NCI-H82 treated with DMSO at 0.1 percent for 48 hours (cell line): ENCODE measurements around the gene BAIAP2L2.

Source experiments
- DNase-seq: peaks from one replicate; lab custom pipeline; 2025; ENCODE audit not compliant: unreplicated experiment; lab: John Stamatoyannopoulos, UW

BAIAP2L2 gene

DNA sequence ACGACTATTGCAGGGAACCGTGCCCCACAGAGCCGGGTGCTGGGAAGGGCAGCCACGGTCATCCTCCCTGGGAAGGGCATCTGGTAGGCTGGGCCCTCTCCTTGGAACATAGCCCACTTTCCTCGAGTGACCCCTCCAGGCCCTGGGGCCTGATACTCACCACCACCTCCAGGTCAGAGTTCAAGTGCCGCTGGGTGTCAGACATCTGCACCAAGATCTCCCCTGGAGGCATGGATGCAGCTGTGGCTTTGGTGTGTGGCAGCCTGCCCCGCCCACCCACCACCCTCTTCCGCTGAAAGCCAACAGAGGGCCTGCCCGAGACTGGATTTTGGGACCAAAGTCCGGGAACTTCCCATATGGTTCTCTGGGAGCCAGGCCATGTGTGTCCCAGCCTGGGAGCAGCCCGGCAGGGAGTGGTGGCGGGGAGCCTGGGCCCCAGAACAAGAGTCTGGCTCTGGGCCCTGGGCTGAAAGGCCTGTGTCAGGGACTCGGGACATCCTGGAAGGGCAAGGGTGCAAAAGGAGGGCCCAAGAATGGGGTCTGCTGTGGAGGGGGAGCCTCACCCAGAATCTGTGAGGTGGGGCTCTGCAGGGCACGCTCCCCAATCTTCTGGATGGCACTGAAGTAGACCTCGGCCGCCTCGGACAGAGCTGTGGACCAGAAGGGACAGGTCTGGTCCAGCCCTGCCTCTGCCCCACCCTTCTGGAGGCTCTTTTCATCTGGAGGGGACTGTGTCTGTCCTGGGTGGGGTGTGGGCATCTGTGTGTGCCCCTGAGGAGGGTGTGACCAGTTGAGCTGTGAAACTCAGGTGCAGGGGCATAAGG lies 2.6 kb downstream of the BAIAP2L2 start:
- DNase-seq, result no peak

DNA sequence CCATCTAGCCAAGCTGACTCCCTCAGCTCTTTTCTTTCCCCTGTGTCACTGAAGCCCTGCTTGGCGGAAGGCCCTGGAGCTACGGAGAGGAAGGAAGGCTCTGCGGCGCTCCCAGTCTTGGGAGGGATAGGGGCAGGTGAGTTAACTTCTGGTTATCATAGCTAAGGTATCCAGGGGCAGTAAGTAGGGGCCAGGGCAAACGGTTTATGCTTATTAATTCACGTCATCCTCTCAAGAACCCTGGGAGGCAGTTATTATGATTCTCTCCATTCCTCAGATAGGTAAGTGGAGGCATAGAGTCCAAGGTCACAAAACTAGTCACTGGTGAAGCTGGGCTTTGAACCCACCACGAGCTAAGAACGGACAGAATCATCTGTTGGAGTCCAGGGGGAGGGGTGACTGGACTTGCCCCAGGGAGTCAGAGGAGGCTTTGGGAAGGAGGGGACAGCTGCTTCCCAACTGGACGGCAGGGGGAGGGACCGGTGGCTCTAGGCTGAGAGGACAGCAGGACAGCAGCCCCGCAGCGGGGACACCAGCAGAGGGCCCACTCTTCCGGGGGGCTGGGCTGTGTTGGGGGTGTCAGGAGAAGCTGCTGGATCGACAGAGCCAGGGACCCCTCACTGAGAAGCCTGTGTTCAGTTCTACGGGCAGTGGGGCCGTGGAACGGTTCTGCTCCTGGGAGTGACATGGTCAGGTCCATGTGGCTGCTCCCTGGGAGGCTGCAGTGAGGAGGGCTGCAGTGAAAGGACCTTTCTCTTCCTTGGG lies 3.5 kb downstream of the BAIAP2L2 start:
- no peak for DNase-seq

DNA sequence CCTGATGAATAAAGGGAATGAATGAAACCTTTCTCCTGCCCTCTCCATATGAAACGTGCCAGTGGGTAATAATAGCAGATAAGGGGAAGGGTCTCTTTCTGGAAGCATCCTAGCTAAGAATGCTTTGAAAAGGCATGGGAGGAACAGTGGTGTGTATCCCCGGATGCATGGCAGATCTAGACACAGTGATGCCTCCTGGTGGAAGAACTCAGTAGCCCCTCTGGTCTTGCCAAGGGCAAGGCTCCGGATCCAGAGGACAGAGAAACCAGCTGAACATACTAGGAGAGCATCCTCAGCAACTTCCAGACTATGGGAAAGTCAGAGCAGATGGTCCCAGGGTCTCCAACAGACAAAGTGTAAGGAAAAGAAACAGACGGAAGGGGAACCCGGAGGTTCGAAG lies 6.4 kb downstream of the BAIAP2L2 start:
- DNase-seq, result no peak

DNA sequence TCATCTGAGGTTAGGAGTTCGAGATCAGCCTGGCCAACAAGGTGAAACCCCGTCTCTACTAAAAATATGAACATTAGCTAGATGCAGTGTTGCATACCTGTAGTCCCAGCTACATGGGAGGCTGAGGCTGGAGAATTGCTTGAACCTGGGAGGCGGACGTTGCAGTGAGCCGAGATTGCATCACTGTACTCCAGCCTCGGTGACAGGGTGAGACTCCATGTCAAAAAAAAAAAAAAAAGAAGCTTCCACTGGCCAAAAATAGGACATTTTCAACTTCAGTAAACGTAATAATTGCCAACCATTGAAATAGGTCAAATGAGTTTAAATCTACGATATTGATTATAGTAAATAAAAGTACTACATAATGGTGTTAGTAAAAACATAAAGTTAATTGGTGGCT lies 6.8 kb downstream of the BAIAP2L2 start:
- DNase-seq, result no peak

DNA sequence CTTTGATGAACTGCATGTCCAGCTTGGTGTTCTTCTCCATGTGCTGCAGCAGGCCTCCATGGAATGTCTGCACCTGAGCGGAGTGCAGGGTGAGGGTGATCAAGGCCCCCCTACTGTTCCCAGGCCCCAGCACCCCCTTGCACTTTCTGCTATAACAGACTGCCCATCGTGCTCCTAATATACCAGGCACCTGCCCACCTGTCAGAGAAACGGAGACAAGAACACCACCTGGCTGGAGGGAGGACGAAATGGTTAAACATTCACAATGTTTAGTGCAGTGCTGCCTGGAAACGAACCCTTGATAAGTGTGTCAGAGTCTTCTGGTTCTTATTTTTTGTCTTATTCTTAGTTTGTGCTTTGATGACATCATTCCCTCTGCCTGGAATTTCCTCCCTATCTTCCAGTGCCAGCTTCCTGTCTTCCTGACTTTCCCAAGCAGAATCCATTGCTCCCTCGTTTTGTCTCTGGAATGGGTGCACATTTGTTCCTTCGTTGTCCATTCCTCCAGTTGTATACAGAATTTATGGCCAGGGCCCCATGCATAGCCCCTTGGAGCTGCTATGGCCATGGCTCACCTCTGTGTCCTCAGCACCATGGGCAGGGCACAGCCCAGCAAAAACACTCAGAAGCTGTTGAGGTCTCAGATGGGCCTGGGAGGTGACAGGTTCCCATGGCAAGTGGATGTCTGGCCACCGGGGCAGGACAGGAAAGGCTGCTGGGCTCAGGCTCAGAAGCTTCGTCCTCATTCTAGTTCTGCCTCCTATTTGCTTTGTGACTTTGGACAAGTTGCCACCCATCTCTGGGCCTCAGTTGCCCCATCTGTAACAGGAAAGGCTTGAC lies 11.9 kb downstream of the BAIAP2L2 start:
- DNase-seq, result no peak

DNA sequence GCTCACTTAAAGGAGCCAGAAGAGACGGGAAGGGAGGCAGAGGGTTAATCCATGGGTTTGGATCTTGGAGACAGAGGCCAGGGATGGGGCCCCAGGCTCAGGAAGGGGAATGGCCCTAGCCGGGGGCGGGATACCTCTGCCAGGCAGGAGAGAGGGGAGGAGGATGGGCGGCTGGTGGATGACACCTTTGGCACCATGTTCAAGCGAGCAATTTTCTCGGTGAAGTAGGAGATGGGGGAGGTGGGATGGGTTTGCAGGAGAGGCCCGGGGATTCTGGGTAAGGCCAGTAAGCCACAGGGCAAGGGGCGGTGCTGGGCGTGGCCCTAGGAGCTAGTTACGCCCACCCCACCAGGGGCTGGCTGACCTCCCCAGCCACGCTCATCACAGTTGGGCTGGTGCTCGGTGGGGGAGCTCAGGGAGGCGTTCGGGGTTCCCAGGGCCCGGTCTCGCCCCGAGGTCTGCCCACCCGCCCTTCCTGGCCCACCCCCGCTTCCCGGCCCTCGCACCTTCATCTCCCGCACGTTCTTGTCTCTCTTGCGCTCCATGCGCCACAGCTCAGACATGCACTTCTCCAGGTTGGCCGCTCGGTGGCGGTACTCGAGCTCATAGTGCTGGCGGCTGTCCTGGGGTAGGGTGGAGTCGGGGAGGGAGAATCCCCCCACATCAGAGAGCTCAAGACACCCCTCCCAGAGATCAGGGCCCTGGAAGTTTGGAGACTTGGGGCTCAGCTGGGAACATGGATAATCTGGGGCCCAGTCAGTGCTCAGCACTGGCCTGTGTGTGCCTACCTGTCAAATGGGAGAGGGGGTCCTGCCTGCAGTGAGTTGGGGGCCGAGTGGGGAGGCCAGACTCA lies 12.7 kb downstream of the BAIAP2L2 start:
- no peak for DNase-seq

DNA sequence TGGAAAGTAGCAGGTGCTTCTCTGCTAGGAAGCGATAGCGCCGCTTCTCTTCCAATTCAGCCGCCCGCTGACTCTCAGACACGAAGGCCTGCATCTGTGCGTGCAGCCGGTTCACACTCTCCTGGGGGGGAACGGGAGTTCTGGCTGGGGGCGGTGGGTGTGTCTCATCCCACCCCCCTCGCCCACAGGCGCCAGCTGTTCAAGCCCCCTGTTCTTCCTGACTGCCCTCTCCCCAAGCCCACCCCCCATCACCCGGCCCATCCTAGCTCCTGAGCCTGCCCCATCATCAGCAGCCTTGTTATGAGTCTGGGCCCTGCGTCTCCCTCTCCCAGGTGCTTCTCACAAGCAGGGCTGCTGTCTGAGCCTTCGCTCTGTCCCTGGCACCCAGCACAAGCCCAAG lies 13.4 kb downstream of the BAIAP2L2 start:
- no peak for DNase-seq

DNA sequence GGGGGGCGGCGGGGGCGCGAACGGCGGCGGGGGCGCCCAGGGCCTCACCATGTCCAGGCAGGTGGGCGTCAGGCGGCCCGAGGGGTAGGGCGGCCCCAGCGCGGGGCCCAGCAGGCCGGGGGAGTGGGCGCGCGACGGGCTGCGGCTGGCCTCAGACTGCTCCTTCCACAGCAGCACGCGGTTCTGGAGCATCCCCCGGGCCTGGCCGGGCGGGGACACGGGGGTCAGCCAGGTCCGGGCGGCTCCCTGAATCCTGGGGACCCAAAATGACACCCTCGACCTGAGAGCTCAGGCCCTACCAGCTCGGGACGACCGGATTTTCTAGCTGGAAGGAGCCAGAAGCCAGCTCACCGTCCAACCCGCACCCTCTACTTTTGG lies 21.0 kb downstream of the BAIAP2L2 start:
- no peak for DNase-seq

DNA sequence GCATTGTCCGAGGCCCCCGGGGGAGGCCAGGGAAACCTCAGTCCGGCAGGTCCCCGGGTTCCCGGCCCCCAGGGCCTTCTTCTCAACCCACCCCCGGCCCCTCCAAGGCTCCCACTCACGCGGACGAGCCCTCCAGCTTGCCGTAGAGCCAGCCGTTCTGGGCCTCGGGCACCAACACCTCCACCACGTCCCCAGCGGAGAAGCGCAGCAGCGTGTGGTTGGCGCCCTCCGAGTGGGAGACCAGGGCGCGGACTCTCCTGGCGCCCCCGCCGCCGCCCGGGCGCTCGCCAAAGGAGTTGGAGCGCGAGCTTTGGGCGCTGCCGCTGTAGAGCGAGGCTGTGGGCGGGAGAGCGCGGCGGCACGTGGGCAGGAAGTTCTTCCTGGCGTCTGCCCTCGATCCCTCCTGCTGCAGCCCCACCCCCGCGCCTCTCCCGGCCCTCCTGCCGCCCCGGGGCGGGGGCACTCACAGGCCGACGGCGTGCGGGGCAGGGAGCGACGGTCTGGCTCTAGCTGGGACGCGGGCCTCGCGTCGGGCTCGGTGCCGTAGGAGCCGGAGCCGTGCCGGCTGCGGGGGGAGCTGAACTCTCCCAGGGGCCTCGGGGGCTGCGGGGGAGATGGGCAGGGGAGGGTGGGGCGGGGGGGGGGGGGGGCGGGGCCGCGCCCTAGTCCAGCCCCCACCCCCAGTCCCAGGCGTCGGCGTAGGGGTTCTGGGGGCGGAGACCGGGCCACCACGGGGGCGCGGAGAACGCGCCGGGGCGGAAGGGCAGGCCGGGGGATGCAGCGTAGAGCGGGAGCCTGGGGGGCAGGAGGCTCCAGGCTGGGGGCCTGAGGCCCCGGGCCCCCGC lies 21.6 kb downstream of the BAIAP2L2 start:
- no peak for DNase-seq

DNA sequence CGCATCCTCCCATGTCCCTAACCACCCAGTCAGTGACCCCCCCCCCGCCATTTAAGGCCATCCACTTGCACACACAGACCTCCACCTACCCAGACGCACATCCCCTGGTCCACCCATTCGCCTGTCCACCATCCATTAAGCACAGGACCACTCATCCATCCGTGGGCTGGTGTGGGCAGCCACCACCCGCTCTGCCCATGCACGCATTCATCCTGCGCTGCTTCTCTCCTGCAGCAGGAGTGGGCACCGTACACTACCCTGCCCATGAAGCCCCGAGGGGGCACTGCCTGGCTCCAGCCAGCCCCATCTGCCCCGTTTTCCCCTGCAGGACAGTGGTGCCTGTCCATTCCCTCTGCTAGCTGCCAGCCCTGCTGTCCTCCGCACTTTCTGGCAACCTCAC lies 22.6 kb downstream of the BAIAP2L2 start:
- no peak for DNase-seq

DNA sequence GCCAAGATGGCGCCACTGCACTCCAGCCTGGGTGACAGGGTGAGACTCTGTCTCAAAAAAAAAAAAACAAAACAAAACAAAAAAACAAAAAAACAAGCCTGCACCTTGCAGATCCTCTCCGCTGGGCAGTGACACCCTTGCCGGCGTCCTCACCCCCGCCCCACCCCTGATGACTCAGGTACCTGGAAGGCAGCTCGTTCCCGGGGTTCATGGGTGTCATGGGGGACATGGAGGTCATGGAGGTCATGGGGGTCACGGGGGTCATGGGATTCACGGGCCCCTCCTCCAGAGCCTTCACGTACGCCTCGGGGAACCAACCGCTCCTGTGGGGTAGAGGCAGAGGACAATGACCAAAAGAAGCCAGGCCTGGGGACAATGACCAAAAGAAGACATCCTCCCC lies 23.5 kb downstream of the BAIAP2L2 start:
- DNase-seq, result no peak

DNA sequence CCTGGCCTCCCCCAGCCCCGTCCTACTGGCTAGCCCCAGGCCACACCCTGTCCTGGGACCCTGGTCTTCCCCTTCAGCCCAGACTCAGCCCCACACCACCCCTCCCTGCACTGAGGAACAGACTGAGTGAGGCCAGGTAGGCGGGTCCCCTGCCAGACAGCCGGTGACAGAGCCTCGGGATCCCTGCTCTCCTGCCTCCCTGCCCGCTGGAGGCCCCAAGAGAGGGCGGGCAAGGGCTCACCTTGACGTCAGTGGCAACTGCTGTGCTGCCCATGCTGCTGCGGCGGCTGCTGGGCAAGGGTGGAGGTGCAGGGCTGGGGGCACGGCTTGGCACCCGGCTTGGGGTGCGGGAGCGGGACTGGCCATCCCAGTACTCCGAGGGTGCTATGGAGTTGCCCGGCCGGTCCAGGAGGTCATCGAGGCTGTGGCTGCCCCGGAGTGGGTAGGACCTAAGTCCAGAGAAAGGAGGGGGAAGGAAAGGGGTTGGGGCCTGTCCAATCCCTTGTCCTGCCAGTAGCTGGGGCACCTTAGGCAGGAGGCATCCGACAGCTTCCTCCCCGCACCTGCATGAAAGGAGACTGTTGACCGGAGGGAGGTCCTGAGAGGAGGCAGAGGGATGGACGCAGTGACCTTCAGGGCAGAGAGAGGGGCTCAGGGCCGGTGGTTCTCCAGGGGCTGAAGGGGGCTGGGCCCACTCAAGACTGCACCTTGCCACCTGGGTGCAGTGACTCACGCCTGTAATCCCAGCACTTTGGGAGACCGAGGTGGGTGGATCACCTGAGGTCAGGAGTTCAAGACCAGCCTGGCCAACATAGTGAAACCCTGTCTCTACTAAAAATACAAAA lies 24.3 kb downstream of the BAIAP2L2 start:
- DNase-seq, result no peak

DNA sequence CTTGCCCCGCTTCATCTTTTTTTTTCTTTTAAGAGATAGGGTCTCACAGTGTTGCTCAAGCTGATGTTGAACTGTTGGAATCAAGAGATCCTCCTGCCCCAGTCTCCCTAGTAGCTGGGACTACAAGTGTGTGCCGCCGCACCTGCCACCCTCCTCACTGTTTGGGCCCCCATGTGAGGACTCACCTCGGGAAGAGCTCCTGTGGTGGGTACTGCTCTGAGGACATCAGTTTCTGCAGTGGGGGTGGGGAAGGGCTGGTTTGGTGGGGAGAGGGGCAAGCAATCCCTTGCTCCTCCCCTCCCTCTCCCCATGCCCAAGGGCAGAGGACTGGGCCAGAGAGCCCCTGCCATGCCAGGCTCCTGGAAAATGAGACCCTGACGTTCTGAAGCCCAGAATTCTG lies 25.0 kb downstream of the BAIAP2L2 start:
- DNase-seq, result no peak

DNA sequence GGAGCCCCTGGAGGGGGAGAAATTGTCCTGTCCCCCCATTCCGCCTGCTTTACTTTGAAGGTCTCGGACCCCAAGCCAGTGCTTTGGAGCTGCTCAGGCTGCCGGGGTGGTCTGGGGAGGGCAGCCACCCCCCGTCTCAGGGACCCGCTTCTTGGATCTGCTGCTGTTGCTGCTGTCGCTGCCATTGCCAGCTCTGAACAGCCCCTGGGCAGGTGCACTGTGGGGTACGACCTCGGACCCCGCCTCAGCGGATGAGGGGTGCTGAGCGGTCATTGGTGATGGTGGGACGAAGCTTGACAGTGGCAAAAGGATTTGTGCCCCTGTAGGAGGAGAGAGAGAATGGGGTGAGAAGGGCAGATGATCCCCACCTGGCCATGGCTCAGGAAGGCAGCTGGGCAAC lies 25.4 kb downstream of the BAIAP2L2 start:
- DNase-seq, result no peak

DNA sequence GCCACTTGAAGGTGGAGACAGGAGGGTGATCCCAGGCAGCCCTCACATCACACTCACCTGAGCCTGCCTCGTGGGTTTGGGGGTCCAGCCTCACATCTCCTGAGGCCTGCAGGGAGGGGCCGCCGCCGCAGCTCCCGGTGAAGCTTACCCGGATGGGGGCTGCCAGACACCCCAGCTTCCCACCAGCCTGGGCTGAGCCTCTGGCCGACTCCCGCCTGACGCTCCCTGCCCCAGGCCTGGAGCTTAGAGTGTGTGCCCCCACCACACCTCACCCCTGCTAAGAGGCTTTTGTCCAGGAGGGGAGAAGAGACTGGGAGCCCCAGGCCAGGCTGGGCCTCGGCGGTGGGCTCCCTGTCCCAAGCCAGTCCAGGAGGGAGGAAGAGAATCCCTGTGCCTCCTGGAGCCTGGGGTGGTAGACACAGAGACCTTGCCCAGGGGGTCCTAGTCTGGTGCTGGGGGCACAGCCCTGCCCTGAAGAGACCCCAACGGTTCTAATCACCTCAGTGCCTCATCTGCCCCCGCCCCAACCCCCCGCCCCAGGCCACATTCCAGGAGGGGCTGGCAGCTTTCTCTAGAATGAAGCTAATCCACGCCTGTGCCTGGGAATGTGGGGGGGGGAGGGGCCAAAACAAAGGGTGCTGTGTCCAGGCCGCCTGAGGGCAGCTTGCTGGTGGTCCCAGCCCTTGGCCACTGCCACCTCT lies 26.4 kb downstream of the BAIAP2L2 start, which contains the start of gene SLC16A8:
Gene SLC16A8 (minus strand): TSS at position 254 of the 701 bp plus-strand sequence. CDS start 1,311 bp downstream, outside the sequence.
- DNase-seq, result no peak

DNA sequence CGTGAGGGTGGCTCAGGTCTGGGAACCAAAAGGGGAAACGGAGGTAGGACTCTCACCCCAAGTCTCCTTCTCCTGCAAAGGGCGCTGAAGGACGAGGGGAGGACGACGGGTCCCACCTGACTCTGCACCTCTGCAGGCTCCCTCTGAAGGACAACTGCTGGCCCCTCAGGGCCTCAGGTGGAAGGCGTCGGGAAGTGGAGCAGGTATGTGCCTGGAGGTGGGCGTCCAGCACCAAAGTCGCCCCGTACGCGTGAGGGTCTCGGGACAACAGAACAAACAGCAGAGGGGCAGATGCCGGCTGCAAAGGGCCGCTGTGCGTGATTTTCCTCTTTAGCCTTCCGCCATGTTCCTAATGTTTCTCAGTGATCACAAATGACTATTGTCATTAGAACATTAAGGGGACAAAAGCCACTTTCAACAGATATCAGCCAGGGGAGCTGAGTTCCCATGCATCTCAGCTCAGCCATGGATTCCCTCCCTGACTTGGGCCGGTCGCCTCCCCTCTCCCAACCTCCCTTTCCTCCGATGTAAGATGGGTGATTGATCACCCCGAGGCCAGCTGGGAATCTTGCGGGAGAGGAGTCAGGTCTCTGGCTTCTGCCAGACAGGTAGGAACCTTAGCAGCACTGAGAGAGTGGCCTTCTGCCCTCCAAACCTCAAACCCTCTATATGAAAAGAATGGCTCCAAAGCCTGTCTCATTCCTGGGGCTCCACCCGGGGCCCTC lies 27.3 kb downstream of the BAIAP2L2 start:
- no peak for DNase-seq
